SK-N-SH (cell line): ENCODE results near the gene NCBP2L. TPM values are rescaled to one million over a fixed set of nuclear protein-coding genes. Genes with fewer than 3 reads are reported as not detected.

ENCODE experiments used
- CTCF ChIA-PET: fragments of 300-600, 350-600 bp; formaldehyde crosslinking; extraction: SDS; loops from one replicate; lab custom pipeline; 2021; lab: Yijun Ruan, JAX
- POLR2A ChIA-PET: fragments of 350-600 bp; sonication (Branson Sonifier 250); formaldehyde crosslinking; extraction: SDS; loops from one replicate; lab custom pipeline; 2020; ENCODE audit warnings: antibody characterized with exemption, inconsistent platforms; lab: Yijun Ruan, JAX
- DNase-seq: peaks from one replicate; pipeline ENCODE4 v3.0.0; 2012
- H2AFZ ChIP-seq: fragments of 200-600 bp; sonication (generic); 2 replicates; pipeline ENCODE4 v1.8.1; 2016; ENCODE audit warnings: antibody characterized with exemption, mild to moderate bottlenecking, low read depth
- H3F3A ChIP-seq: fragments of 200-600 bp; sonication (generic); replicated peaks from 2 replicates; pipeline ENCODE3; 2016; ENCODE audit warnings: antibody characterized with exemption, mild to moderate bottlenecking; ENCODE audit not compliant: insufficient read depth
- H3K27ac ChIP-seq, 2 experiments: fragments of 200-500 bp in 1 of 2; fragments of 200-600 bp in 1 of 2; sonication (Bioruptor generic) in 1 of 2; sonication (generic), shearing (Covaris generic) in 1 of 2; 2 replicates each; pipeline versions ENCODE4 v1.5.1 to v1.6.1; 2014 to 2016; ENCODE audit warnings: low read depth in 2 of 2, inconsistent platforms in 1 of 2, low read length in 1 of 2, mild to moderate bottlenecking in 1 of 2, mixed read lengths in 1 of 2
- H3K27me3 ChIP-seq: fragments of 200-600 bp; sonication (generic), shearing (Covaris generic); 2 replicates; pipeline ENCODE4 v1.6.1; 2016; ENCODE audit warnings: mixed run types; ENCODE audit not compliant: insufficient read depth
- H3K36me3 ChIP-seq, 2 experiments: fragments of 200-500 bp in 1 of 2; fragments of 200-600 bp in 1 of 2; sonication (Bioruptor generic) in 1 of 2; sonication (generic) in 1 of 2; replicated peaks in 1 of 2; 2 replicates each; pipeline versions ENCODE3 to v1.5.1; 2014 to 2016; ENCODE audit warnings: low read length in 1 of 2, mild to moderate bottlenecking in 1 of 2; ENCODE audit not compliant: insufficient read depth in 2 of 2, control insufficient read depth in 1 of 2
- H3K4me1 ChIP-seq, 2 experiments: fragments of 200-500 bp in 1 of 2; fragments of 200-600 bp in 1 of 2; sonication (Bioruptor generic) in 1 of 2; sonication (generic), shearing (Covaris generic) in 1 of 2; 2 replicates each; pipeline versions ENCODE4 v1.5.1 to v1.6.1; 2014 to 2016; ENCODE audit warnings: low read depth in 1 of 2, low read length in 1 of 2, mixed run types in 1 of 2; ENCODE audit not compliant: insufficient read depth in 2 of 2, control insufficient read depth in 1 of 2
- H3K4me2 ChIP-seq: fragments of 200-600 bp; sonication (generic), shearing (Covaris generic); 2 replicates; pipeline ENCODE4 v1.6.1; 2017; ENCODE audit warnings: mixed run types
- H3K4me3 ChIP-seq, 2 experiments: fragments of 200-500 bp in 1 of 2; fragments of 200-600 bp in 1 of 2; sonication (Bioruptor generic) in 1 of 2; sonication (generic), shearing (Covaris generic) in 1 of 2; 2 replicates each; pipeline versions ENCODE4 v1.5.1 to v1.8.1; 2014 to 2016; ENCODE audit warnings: low read depth in 2 of 2, inconsistent platforms in 1 of 2, low read length in 1 of 2, mild to moderate bottlenecking in 1 of 2, mixed read lengths in 1 of 2, moderate library complexity in 1 of 2
- H3K79me2 ChIP-seq: fragments of 200-600 bp; sonication (generic); 2 replicates; pipeline ENCODE4 v1.8.1; 2017; ENCODE audit warnings: mild to moderate bottlenecking; ENCODE audit not compliant: insufficient read depth
- H3K9ac ChIP-seq: fragments of 200-600 bp; sonication (generic); 2 replicates; pipeline ENCODE4 v1.6.1; 2017; ENCODE audit warnings: mixed run types
- H3K9me2 ChIP-seq: fragments of 200-600 bp; sonication (generic); 2 replicates; pipeline ENCODE4 v1.6.1; 2017; ENCODE audit warnings: mixed run types
- H3K9me3 ChIP-seq: fragments of 200-600 bp; sonication (generic); 2 replicates; pipeline ENCODE4 v1.6.1; 2017; ENCODE audit warnings: mixed run types, mild to moderate bottlenecking, moderate library complexity
- H4K20me1 ChIP-seq: fragments of 200-600 bp; sonication (generic); 2 replicates; pipeline ENCODE4 v1.6.1; 2017; ENCODE audit warnings: mild to moderate bottlenecking, mixed run types; ENCODE audit not compliant: insufficient read depth
- EP300 ChIP-seq, 2 experiments: IDR thresholded peaks; 2 replicates each; pipeline versions ENCODE4 v1.4.0 to v1.6.1; 2012; ENCODE audit warnings: borderline replicate concordance in 1 of 2, low read depth in 1 of 2, low read length in 1 of 2
- EZH2phosphoT487 ChIP-seq: fragments of 200-600 bp; sonication (generic); IDR thresholded peaks from 2 replicates; pipeline ENCODE4 v1.6.1; 2017; ENCODE audit warnings: low read depth, mixed run types, mild to moderate bottlenecking, antibody characterized with exemption, moderate library complexity, borderline replicate concordance
- FOSL2 ChIP-seq: IDR thresholded peaks from 2 replicates; pipeline ENCODE4 v1.4.0; 2012; ENCODE audit warnings: low read depth, mild to moderate bottlenecking, moderate library complexity, borderline replicate concordance
- JUND ChIP-seq: IDR thresholded peaks from 2 replicates; pipeline ENCODE4 v1.4.0; 2012
- NFIC ChIP-seq: IDR thresholded peaks from 2 replicates; pipeline ENCODE4 v1.4.0; 2012; ENCODE audit warnings: borderline replicate concordance
- PBX3 ChIP-seq: IDR thresholded peaks from 2 replicates; pipeline ENCODE4; 2012
- POLR2AphosphoS5 ChIP-seq: IDR thresholded peaks from 2 replicates; pipeline ENCODE4 v1.6.1; 2012; ENCODE audit warnings: low read depth, low read length
- RAD21 ChIP-seq: IDR thresholded peaks from 2 replicates; pipeline ENCODE4 v1.6.1; 2012; ENCODE audit warnings: mild to moderate bottlenecking, low read length
- RCOR1 ChIP-seq: fragments of 150-350 bp; IDR thresholded peaks from 2 replicates; pipeline ENCODE4 v1.6.1; 2017; ENCODE audit warnings: antibody characterized with exemption, low read length
- RXRA ChIP-seq: IDR thresholded peaks from 2 replicates; pipeline ENCODE4 v1.4.0; 2012; ENCODE audit warnings: low read depth, mild to moderate bottlenecking, borderline replicate concordance
- SIN3A ChIP-seq: IDR thresholded peaks from 2 replicates; pipeline ENCODE4 v1.6.1; 2012; ENCODE audit warnings: low read depth, mild to moderate bottlenecking, low read length, moderate library complexity, borderline replicate concordance
- TCF12 ChIP-seq: IDR thresholded peaks from 2 replicates; pipeline ENCODE4 v1.4.0; 2012
- TEAD4 ChIP-seq: IDR thresholded peaks from 2 replicates; pipeline ENCODE4 v1.4.0; 2012; ENCODE audit warnings: mild to moderate bottlenecking, borderline replicate concordance; ENCODE audit not compliant: insufficient read depth
- USF2 ChIP-seq: fragments of 150-350 bp; IDR thresholded peaks from 2 replicates; pipeline ENCODE4 v1.6.1; 2017; ENCODE audit warnings: antibody characterized with exemption, low read length, low read depth, borderline replicate concordance
- YY1 ChIP-seq: IDR thresholded peaks from 2 replicates; pipeline ENCODE4 v1.4.0; 2012; ENCODE audit warnings: low read depth, mild to moderate bottlenecking
- WGBS: methylation state at CpG from one replicate; pipeline ENCODE4 v1.1.6; 2017; ENCODE audit warnings: low lambda C conversion rate; 5-methylcytosine and 5-hydroxymethylcytosine counted together
- polyA plus RNA-seq, 3 experiments: library from polyadenylated mRNA; depleted of rRNA; stranded (reverse); fragments of >200 nt; gene quantifications; 2 replicates each; pipeline ENCODE4 v1.2.3, GENCODE V29; 2012
- TF ChIP-seq, protein P1 (sequence below): IDR thresholded peaks from 2 replicates; pipeline ENCODE4 v1.4.0; 2012; ENCODE audit warnings: low read depth
- TF ChIP-seq, protein P2 (sequence below): IDR thresholded peaks from 2 replicates; pipeline ENCODE4 v1.6.1; 2012; ENCODE audit warnings: mild to moderate bottlenecking, low read depth, low read length, moderate library complexity

Gene NCBP2L
- polyA plus RNA-seq, 1 of the 3 experiments (the other 2 are of a cell fraction) = not detected

DNA sequence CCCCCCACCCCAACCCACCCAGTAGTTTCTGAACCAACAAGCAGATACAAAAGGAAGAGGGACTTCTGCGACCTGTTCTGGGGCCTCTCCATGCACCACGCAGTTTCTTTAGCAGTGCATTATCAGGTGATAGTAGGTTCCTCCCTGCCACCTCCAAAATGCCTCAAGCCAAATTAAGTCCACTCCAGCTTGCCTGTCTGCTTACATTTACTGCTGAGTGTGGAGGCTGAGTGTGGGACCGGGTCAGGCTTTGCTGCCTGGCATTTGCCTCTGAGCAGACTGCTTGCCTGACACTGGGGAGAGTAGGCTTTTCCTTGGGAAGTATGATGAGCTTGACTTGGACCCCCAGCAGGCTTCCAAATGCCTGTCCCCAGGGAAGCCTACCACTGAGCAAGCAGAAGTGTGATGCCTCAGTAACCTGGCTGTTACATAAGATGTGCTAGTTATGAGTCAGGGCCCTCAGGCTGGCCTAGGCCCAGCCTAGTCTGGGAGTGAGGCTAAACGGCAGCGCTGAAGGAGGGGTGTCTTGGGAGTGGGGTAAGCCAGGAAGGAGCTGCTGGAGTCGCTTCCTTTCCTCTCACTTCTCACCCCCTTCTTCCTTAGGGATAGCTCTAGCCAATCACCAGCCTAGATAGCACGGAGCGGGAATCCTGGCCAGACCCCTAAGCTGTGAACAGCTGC lies 10.9 kb upstream of the NCBP2L start:
- ChIA-PET POLR2A (no interaction called here), CTCF (interaction anchor here (2.7 kb wide), 1 partner anchor 10 kb away, joined by 17 read pairs; the partner anchor contains the start of gene NCBP2L)
- 41% methylated on average over 7 of the region's 8 CpGs for WGBS
- H3K9ac ChIP-seq = no peak overlapping the region
- H3K9me2 ChIP-seq = no peaks in the 10 kb centered on the region
- H3F3A ChIP-seq = no peaks in the 10 kb centered on the region
- no peak overlapping the region for H2AFZ ChIP-seq
- no peaks in the 10 kb centered on the region for H3K9me3 ChIP-seq
- no peaks in the 10 kb centered on the region for H3K79me2 ChIP-seq
- H3K4me1 ChIP-seq = no peaks in the 10 kb centered on the region
- no peak overlapping the region for H3K4me3 ChIP-seq
- no peak overlapping the region for H3K4me2 ChIP-seq
- no peaks in the 10 kb centered on the region for H3K36me3 ChIP-seq
- no peak for TF ChIP-seq PBX3
- no peak for TF ChIP-seq EZH2phosphoT487
- TF ChIP-seq YY1 = no peak
- TF ChIP-seq, protein P1, sequence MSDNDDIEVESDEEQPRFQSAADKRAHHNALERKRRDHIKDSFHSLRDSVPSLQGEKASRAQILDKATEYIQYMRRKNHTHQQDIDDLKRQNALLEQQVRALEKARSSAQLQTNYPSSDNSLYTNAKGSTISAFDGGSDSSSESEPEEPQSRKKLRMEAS = no peak
- no peak for TF ChIP-seq NFIC
- TF ChIP-seq POLR2AphosphoS5 = no peak
- TF ChIP-seq, protein P2, sequence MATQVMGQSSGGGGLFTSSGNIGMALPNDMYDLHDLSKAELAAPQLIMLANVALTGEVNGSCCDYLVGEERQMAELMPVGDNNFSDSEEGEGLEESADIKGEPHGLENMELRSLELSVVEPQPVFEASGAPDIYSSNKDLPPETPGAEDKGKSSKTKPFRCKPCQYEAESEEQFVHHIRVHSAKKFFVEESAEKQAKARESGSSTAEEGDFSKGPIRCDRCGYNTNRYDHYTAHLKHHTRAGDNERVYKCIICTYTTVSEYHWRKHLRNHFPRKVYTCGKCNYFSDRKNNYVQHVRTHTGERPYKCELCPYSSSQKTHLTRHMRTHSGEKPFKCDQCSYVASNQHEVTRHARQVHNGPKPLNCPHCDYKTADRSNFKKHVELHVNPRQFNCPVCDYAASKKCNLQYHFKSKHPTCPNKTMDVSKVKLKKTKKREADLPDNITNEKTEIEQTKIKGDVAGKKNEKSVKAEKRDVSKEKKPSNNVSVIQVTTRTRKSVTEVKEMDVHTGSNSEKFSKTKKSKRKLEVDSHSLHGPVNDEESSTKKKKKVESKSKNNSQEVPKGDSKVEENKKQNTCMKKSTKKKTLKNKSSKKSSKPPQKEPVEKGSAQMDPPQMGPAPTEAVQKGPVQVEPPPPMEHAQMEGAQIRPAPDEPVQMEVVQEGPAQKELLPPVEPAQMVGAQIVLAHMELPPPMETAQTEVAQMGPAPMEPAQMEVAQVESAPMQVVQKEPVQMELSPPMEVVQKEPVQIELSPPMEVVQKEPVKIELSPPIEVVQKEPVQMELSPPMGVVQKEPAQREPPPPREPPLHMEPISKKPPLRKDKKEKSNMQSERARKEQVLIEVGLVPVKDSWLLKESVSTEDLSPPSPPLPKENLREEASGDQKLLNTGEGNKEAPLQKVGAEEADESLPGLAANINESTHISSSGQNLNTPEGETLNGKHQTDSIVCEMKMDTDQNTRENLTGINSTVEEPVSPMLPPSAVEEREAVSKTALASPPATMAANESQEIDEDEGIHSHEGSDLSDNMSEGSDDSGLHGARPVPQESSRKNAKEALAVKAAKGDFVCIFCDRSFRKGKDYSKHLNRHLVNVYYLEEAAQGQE = no peak
- no peak for TF ChIP-seq RCOR1
- TF ChIP-seq RXRA = no peak
- TF ChIP-seq FOSL2 = no peak
- TF ChIP-seq SIN3A = no peak
- TF ChIP-seq TCF12 = no peak
- TF ChIP-seq TEAD4 = no peak
- TF ChIP-seq RAD21 = no peak
- TF ChIP-seq EP300 (IDR thresholded peaks at IDR 0.05; ENCODE audit: borderline replicate concordance in 1 of 2, low read depth in 1 of 2, low read length in 1 of 2) = no peak
- TF ChIP-seq USF2 = no peak
- no peak for TF ChIP-seq JUND
- H4K20me1 ChIP-seq = no peaks in the 10 kb centered on the region
- peaks cover 21% of the 10 kb centered on the region for H3K27me3 ChIP-seq
- H3K27ac ChIP-seq = no peak overlapping the region
- DNase-seq = no peak
